GM21367 (cell line): Measurements from ENCODE around the gene GPER1.
"Not testable (repeated sequence)": the region's sequence is repeated elsewhere in the genome, so short reads cannot be mapped to it uniquely, and the experiment has no call there.

Experiments used
- ATAC-seq: cut with Tn5 transposase; IDR thresholded peaks from one replicate; pipeline ENCODE4 v1.9.1; 2021; ENCODE audit not compliant: unreplicated experiment

GPER1 gene

DNA sequence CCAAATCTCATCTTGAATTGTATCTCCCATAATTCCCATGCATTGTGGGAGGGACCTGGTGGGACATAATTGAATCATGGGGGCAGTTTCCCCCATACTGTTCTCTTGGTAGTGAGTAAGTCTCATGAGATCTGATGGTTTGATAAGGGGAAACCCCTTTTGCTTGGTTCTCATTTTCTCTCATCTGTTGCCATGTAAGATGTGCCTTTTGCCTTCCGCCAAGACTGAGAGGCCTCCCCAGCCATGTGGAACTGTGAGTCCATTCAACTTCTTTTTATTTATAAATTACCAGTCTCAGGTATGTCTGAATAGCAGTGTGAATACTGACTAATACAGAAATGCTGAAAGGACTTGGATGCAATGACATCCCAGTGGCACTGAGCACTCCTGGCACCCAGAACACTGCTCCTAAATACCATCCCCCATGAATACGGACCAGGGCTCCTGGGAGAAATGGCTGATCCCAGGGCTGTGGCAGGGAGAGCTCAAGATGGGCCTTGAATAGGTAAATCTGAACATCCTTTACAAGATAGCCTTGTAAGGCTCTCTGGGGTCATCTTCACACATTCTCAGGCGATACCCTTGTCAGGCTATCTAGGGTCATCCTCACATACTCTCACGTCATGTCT lies 52.7 kb downstream of the GPER1 start:
- ATAC-seq: no peak

- no peak for ATAC-seq
Measured at GRCh38 chr7:1141651-1142050, 53.7 kb downstream of the GPER1 start.

- no peak for ATAC-seq
Measured at GRCh38 chr7:1142051-1142635, 54.2 kb downstream of the GPER1 start.

DNA sequence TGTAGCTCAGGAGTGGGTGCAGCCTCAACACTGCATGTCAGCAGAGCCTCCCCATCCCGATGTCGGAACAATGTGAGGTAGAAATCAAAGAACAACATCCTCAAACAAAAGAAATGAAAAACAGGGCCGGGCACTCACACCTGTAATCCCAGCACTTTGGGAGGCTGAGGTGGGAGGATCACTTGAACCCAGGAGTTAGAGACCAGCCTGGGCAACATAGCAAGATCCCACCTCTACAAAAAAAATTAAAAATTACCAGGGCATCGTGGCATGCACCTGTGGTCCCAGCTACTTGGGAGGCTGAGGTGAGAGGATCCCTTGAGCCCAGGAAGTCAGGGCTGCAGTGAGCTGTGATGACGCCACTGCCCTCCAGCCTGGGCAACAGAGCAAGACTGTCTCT lies 55.1 kb downstream of the GPER1 start:
- not testable (repeated sequence) for ATAC-seq
